Effector CD4-positive, alpha-beta T cell (primary cell): ENCODE results near the gene FADS2.

ENCODE experiments used
- DNase-seq: peaks from one replicate; pipeline ENCODE4 v3.0.0-alpha.2; 2020
- total RNA-seq: gene quantifications from one replicate; lab custom pipeline; 2026; lab: John Stamatoyannopoulos, UW

Gene FADS2
- total RNA-seq, result 0.75 reads per million

- peak; percentile 80 for DNase-seq
Observed at GRCh38 chr11:61827571-61828378, at the start of gene FADS2. TSS of gene FADS2 (plus strand) at chr11:61828300. CDS start at chr11:61828391, 91 bp downstream.

DNA sequence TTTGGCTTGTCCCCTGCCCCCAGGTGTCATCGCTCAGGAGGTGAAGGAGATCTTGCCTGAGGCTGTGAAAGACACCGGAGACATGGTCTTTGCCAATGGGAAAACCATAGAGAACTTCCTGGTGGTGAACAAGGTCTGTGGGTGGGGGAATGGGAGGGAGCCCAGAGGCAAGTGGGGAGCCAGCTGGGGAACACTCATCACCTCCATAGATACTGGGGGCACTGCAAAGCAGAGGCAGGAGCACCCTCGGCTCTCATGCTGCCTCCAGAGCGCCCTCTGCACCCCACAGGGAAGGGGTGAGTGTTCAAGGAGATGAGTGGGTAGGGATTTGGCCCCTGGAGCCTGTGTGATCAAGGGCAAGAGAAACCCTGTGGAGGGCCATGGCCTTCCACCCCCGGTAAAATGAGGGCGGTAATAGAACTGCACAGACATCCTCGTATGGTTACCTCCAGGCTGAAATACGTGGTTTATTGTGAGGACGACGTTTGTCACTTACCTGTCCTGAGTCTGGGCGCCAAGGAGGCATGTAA, 49.7 kb upstream of the FADS2 start:
- DNase-seq, result no peak

DNA sequence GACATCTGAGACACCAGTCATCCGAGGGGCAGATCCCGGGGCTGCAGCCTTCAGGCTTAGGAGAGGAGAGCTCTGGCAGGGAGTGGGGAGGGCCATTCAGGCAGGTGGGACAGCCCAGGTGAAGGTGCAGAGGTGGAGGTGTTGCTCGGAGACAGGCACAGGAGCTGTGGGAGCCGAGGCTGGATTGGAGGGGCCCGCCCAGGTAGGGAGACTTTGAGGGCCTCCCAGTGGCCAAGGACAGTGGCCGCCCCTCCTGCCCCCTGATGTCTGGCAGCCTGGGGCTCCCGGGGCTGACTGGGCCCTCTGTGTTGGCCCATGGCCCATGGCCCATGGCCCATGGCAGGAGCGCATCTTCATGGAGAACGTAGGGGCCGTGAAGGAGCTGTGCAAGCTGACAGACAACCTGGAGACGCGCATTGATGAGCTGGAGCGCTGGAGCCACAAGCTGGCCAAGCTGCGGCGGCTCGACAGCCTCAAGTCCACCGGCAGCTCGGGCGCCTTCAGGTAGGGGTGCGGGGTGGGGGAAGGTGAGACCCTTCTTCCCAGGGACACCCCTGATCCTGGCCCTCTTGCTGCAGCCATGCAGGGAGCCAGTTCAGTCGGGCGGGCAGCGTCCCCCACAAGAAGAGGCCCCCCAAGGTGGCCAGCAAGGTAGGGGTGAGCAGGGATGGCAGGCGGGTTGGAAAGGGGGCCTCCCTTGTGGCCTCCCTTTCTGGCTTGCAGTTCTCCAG, 49.0 kb upstream of the FADS2 start:
- DNase-seq, result no peak

GRCh38 chr11:61779666-61780525, 48.2 kb upstream of the FADS2 start:
- DNase-seq, result no peak

GRCh38 chr11:61780581-61781162, 47.4 kb upstream of the FADS2 start:
- DNase-seq, result no peak

DNA sequence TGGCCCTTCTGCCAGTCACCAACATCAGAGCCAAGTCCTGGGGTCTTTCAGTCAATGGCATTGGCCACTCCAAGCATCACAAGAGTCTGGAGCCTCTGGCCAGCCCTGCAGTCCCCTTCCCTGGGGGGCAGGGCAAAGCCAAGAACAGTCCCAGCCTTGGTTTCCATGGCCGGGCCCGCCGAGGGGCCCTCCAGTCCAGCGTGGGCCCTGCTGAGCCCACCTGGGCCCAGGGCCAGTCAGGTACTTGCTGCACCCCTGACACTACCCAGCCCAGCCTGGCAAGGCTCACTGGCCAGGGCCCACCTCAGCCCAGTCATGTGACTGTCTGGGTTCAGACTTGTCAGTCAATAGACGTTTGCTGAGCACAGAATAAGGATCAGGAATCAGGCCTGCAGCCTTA, 46.5 kb upstream of the FADS2 start:
- no peak for DNase-seq

DNA sequence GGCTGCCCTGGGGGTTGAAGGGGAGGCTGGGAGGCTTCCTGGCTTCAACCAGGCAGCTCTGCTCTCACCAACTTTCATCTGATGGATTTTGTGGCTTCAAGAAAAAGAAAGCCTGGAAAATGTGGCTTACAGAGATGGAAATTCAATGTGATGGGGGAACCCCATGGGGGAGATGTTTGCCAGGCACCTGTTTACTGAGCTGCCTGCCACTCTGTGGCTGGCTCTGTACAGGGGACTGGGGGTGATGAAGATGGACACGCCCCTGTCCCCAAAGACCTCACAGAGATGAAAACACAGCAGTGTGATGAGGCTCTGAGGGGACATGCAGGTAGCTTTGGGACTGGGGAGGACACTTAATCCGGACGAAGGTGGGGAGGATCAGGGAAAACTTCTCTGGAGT, 45.8 kb upstream of the FADS2 start:
- DNase-seq, result no peak

DNA sequence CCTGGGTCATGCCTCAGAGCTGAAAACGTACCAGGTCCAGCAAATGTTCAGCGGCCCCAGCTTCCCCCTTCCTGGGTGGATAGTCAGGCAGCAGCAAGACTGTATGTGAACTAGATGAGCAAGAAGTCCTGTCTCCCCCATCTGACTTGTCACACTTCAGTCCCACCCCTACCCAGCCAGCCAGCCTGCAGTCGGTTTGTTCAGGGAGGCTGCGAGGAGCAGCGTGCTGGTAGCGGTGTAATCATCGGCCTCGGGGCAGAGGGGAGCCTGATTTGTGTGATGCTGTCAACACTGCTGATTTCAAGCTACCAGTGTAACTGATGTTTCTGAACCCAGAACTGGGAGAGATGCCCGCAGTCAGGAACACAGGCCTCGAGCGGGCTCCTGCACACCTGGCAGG, 45.3 kb upstream of the FADS2 start:
- no peak for DNase-seq

GRCh38 chr11:61783717-61784505, 44.2 kb upstream of the FADS2 start:
- no peak for DNase-seq

DNA sequence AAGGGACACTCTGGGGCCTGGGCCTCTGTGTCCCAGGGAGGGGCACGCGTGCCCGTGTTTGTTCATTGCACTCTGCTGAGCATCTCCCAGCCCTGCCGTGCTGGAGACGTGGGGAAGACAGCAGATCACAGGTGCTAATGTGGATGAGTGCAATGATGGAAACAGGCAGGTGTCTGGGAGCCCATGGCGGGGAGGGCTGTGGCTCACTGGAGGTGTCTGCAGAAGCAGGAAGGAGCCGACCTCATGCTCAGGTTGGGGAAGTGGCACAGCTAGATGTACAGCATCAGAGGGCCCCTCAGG, 43.6 kb upstream of the FADS2 start:
- no peak for DNase-seq

DNA sequence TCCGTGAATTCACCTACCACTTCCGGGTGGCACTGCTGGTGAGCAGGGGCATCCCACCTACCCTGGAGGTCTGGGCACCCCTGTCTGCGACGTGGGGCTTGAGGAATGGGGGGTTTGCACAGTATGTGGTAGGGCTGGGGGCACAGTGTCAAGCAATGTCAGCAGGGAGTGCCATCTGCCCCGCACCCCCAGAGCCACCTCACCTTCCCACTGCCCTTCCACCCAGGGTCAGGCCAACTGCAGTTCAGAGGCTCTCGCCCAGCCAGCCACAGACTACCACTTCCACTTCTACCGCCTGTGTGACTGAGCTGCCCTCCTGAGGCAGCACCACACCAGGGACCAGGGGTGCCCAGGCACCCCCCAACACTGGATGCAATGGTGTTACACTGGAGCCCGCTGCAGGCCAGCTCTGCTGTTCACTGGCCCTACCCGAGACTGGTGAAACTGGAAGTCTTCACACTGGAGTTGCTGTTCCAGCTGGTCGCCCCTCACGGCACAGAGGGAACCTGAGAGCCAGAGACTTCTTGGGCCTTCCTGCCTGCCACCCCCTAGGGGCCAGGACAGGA, 42.2 kb upstream of the FADS2 start:
- DNase-seq, result no peak

- DNase-seq, result no peak
Observed at GRCh38 chr11:61787928-61788491, 40.1 kb upstream of the FADS2 start.

- DNase-seq, result peak; percentile 14
Observed at GRCh38 chr11:61791737-61792309, 36.3 kb upstream of the FADS2 start.

DNA sequence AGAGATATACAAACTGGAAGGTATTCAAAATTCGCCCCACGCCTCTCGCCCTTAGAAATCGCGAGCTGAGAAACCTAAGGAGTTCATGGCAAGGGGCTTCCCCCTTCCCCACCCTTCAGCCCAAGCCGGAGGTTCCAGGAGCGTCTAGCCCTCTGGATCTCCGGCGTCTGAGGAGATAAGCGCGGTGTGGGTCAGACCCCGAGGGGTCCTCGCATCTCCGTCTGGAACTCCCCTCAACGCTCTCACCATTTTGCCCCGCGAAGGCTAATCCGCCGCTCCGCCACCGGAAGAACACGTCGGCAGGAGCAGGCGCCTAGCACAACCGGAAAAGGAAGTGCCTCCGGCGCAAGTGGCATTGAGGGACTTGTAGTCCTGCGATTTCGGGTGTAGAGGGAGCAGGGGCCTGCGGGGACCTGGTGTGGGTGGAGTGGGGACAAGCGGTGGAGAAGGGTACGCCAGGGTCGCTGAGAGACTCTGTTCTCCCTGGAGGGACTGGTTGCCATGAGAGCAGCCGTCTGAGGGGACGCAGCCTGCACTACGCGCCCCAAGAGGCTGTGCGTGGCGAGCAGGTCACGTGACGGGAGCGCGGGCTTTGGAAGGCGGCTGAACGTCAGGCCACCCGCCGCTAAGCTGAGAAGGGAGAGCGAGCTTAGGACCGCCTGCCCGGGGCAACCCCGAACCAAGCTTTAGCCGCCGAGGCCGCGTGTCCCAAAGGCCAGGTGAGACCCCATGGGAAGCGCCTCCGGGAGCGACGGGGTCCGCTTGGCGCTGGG, 35.6 kb upstream of the FADS2 start, which contains the start of the genes FEN1 and TMEM258:
Gene FEN1, plus strand, starts transcription at position 602 of the 773 bp plus-strand sequence. CDS start 2,451 bp downstream, outside the sequence.
Gene TMEM258, minus strand, starts transcription at position 290 of the 773 bp plus-strand sequence. Its CDS starts 41 bp downstream, at position 249.
- peak; percentile 88 for DNase-seq

- no peak for DNase-seq
Observed at GRCh38 chr11:61793083-61793828, 34.8 kb upstream of the FADS2 start.

DNA sequence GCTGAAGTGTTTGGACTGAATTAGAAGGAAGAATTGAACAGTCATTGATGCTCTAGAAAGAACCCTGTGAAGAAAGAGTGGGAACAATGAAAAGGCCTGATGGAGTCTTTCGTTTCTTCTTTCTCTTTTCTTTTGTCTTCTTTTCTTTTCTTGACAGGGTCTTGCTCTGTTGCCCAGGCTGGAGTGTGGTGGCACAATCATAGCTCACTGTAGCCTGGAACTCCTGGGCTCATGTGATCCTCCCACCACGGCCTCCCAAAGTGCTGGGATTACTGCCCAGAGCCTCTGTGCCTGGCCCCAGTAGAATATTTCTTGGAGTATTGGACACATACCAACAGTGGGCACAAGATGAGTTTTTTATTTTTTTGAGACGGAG, 34.3 kb upstream of the FADS2 start:
- DNase-seq, result no peak

GRCh38 chr11:61794579-61794978, 33.5 kb upstream of the FADS2 start:
- no peak for DNase-seq

GRCh38 chr11:61795459-61795858, 32.6 kb upstream of the FADS2 start:
- no peak for DNase-seq
